Sigmoid colon (tissue), 7 donors: Measurements from ENCODE around the gene PDE7B. TPM values are rescaled to one million over a fixed set of nuclear protein-coding genes. Genes with fewer than 3 reads are reported as not detected.

Experiments
- DNase-seq: peaks from one replicate; pipeline ENCODE4 v3.0.0-alpha.2; 2019
- H3K27ac ChIP-seq, 4 donors: fragments of 200-600 bp; sonication (generic); one replicate each; pipeline ENCODE4 v1.5.1; 2016 to 2019; ENCODE audit warnings: mild to moderate bottlenecking in 1 of 4
- H3K27me3 ChIP-seq, 3 donors: fragments of 200-600 bp; sonication (generic); one replicate each; pipeline ENCODE4 v1.5.1; 2019; ENCODE audit warnings: mild to moderate bottlenecking in 1 of 3
- H3K36me3 ChIP-seq, 4 donors: fragments of 200-600 bp; sonication (generic); one replicate each; pipeline ENCODE4 v1.5.1; 2016 to 2019
- H3K4me1 ChIP-seq, 4 donors: fragments of 200-600 bp; sonication (generic); one replicate each; pipeline ENCODE4 v1.5.1; 2017 to 2019
- H3K4me3 ChIP-seq, 4 donors: fragments of 200-600 bp; sonication (generic); one replicate each; pipeline ENCODE4 v1.5.1; 2017 to 2019; ENCODE audit warnings: mild to moderate bottlenecking in 2 of 4, moderate library complexity in 1 of 4
- H3K9me3 ChIP-seq, 4 donors: fragments of 200-600 bp in 3 of 4; sonication (generic) in 3 of 4; one replicate each; pipeline versions ENCODE4 v1.5.1 to v1.6.1; 2013 to 2019
- EP300 ChIP-seq, 4 donors: sonication (generic); formaldehyde crosslinking; IDR thresholded peaks; one replicate each; pipeline ENCODE4 v1.6.1; 2017; ENCODE audit warnings: antibody characterized with exemption in 4 of 4
- POLR2A ChIP-seq, 2 donors: fragments of 450-650 bp; IDR thresholded peaks; one replicate each; pipeline ENCODE4 v1.6.1; 2016; ENCODE audit warnings: antibody characterized with exemption in 2 of 2, mild to moderate bottlenecking in 2 of 2, moderate library complexity in 2 of 2
- POLR2AphosphoS5 ChIP-seq, 4 donors: sonication (generic); formaldehyde crosslinking; IDR thresholded peaks; one replicate each; pipeline ENCODE4 v1.6.1; 2017; ENCODE audit warnings: antibody characterized with exemption in 4 of 4
- WGBS, 2 donors: extraction: QIAGEN DNeasy Blood & Tissue Kit; methylation state at CpG; one replicate each; pipeline ENCODE4 v1.1.7; 2013; 5-methylcytosine and 5-hydroxymethylcytosine counted together
- intact Hi-C: fragments of 100-400 bp; cut with DNase I; formaldehyde crosslinking; loops from one replicate; pipeline ENCODE4 v1.15.1; 2023
- polyA plus RNA-seq, 3 donors: library from polyadenylated mRNA; stranded (reverse); fragments of 200-250 nt; gene quantifications; one replicate each; pipeline ENCODE4 v1.2.3, GENCODE V29; 2013
- total RNA-seq, 4 donors: library from RNA; depleted of rRNA; stranded (reverse); fragments of >200 nt; gene quantifications; one replicate each; pipeline ENCODE4 v1.1.0, GENCODE V29; 2016
- TF ChIP-seq, protein P1 (sequence below), 4 experiments: fragments of 450-650 bp in 3 of 4; fragments of 200-600 bp in 1 of 4; IDR thresholded peaks; one replicate each; pipeline ENCODE4 v1.5.1; 2016 to 2019; ENCODE audit warnings: antibody characterized with exemption in 4 of 4, mild to moderate bottlenecking in 3 of 4, moderate library complexity in 2 of 4
- donor health status: healthy with polysubstance abuse.
- donor health status: Bipolar disorder and iron deficiency.
- donor health status: healthy.

The PDE7B gene
- total and polyA plus RNA-seq, 7 donors = 1.1 to 10.3 (median 6.3) TPM

DNA sequence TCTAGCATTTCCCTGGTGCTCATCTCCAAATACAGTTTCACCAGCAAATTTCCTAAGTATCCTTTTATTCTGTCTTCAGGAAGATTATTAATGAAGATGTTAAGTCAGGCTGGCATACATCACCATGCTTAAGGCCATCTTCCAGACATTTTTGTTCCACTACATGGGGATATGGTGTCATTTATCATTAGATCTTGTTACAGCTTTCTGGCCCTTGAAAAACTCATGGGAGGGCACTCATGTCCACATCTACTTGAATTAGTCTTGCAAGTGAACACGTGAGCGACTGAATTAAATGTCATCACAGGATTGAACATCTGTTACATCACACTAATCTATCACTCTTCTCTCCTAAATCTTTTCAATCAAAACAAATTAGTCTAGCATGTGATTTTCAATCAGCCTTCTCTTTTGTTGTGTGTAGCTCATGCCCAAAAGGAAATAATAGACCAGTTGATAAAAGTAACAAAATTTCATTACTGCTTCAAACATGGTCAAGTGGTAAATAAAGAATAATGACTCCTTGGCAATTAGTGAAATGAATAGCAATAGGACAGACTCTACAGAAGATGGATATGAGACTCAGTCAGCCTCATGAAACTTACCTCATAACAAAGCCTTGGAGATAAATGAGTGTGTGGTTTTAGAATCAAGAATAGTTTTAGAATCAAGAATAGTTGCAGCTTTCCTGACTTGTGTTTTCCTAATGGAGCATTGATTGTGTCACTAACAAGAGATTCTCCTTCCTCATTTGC, 318.1 kb downstream of the PDE7B start:
- Histone ChIP-seq H3K9me3 (peaks cover 0 to 4% (median 0%) of the 10 kb centered on the region in 4 donors), H3K27ac (no peak overlapping the region), H3K4me1 (no peaks in the 10 kb centered on the region), H3K36me3 (no peaks in the 10 kb centered on the region), H3K4me3 (no peak overlapping the region), H3K27me3 (no peaks in the 10 kb centered on the region)
- WGBS, 2 donors = 94 to 95% methylated on average over 2 of the region's 2 CpGs
- TF ChIP-seq, protein P1, sequence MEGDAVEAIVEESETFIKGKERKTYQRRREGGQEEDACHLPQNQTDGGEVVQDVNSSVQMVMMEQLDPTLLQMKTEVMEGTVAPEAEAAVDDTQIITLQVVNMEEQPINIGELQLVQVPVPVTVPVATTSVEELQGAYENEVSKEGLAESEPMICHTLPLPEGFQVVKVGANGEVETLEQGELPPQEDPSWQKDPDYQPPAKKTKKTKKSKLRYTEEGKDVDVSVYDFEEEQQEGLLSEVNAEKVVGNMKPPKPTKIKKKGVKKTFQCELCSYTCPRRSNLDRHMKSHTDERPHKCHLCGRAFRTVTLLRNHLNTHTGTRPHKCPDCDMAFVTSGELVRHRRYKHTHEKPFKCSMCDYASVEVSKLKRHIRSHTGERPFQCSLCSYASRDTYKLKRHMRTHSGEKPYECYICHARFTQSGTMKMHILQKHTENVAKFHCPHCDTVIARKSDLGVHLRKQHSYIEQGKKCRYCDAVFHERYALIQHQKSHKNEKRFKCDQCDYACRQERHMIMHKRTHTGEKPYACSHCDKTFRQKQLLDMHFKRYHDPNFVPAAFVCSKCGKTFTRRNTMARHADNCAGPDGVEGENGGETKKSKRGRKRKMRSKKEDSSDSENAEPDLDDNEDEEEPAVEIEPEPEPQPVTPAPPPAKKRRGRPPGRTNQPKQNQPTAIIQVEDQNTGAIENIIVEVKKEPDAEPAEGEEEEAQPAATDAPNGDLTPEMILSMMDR (IDR thresholded peaks at IDR 0.05) = no peak
- TF ChIP-seq POLR2AphosphoS5 (IDR thresholded peaks at IDR 0.05) = no peak
- no peak for TF ChIP-seq POLR2A (IDR thresholded peaks at IDR 0.05)
- no peak for TF ChIP-seq EP300 (IDR thresholded peaks at IDR 0.05)
- no peak for DNase-seq
- intact Hi-C loops = no loop called here

DNA sequence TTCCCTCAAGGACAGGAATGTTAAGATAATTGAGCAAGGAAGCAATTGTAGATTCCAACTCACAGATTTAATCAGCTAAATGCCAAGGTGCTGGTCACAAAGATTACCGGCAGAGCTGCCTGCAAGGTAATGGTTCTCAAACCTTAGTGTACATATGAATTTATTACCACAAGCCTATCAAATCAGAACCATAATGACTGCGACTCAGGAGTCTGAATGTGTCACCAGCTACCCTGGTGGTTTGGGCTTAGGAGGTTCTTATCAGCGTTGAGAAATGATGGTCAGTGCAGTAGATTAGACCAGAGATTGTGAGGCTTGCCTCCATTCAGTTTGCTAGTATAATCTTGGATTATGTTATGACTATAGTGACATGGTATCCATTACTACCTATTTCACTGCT, 319.7 kb downstream of the PDE7B start:
- peaks cover 0 to 4% (median 0%) of the 10 kb centered on the region in 4 donors for H3K9me3 ChIP-seq
- no peak overlapping the region for H3K4me3 ChIP-seq
- intact Hi-C loops = no loop called here
- 88 to 92% methylated on average over 3 of the region's 3 CpGs for WGBS, 2 donors
- no peaks in the 10 kb centered on the region for H3K27me3 ChIP-seq
- no peaks in the 10 kb centered on the region for H3K36me3 ChIP-seq
- no peak for TF ChIP-seq POLR2AphosphoS5 (IDR thresholded peaks at IDR 0.05)
- no peak for TF ChIP-seq POLR2A (IDR thresholded peaks at IDR 0.05)
- TF ChIP-seq EP300 (IDR thresholded peaks at IDR 0.05) = no peak
- TF ChIP-seq, protein P1 (IDR thresholded peaks at IDR 0.05) = no peak
- H3K27ac ChIP-seq = no peak overlapping the region
- DNase-seq = no peak
- H3K4me1 ChIP-seq = no peaks in the 10 kb centered on the region

DNA sequence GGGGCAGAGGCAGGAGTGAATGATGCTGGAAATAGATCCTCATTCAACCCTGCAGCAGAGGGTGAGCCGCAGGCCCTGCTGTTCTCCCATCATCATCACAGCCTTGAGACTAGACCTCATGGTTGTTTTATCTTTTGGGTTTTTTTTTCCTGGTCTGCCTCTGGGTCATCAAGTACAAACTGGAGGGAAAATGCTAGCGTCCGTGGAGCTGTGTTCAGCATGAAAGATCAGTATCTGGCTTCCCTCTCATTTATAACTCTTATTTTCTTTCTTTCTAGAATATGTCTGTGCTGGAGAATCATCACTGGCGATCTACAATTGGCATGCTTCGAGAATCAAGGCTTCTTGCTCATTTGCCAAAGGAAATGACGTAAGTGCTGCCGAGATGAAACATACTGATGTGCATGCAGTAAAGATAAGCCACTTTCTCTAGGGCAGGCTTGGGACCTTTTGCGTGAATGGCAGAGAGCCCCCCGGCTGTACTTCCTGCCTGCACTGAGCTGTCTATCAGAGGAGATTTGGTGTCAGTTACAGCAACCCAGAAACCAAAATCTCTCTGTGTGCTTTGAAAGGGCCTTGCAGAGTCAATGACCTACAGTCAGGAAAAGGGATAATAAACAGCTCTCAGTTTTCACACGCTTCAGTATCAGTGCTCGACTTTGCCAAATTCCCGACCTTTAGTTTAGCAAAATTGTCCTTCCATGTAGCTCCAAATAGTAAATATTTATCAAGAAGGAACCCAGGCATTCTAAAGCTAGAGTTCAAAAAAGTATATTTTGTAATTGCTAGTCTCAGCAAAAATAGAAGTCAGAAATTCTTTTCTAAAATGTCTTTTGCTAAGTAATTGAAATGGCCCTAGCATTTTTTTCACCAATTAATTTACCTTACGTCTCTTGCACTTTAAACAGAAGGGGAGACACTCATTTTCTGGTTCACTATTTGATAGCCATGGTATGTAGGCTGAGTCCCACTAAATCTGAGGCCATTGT, 322.3 kb downstream of the PDE7B start:
- TF ChIP-seq POLR2AphosphoS5 (IDR thresholded peaks at IDR 0.05) (no peak), POLR2A (IDR thresholded peaks at IDR 0.05) (no peak), EP300 (IDR thresholded peaks at IDR 0.05) (no peak)
- H3K27me3 ChIP-seq = no peaks in the 10 kb centered on the region
- intact Hi-C loops = no loop called here
- WGBS, 2 donors = 71 to 77% methylated on average over 13 of the region's 13 CpGs
- DNase-seq = no peak
- H3K9me3 ChIP-seq = no peaks in the 10 kb centered on the region
- H3K36me3 ChIP-seq = no peaks in the 10 kb centered on the region
- H3K4me3 ChIP-seq = no peak overlapping the region
- peak overlapping the region in 1 of 4 donors; percentile 1 for H3K27ac ChIP-seq
- no peaks in the 10 kb centered on the region for H3K4me1 ChIP-seq

DNA sequence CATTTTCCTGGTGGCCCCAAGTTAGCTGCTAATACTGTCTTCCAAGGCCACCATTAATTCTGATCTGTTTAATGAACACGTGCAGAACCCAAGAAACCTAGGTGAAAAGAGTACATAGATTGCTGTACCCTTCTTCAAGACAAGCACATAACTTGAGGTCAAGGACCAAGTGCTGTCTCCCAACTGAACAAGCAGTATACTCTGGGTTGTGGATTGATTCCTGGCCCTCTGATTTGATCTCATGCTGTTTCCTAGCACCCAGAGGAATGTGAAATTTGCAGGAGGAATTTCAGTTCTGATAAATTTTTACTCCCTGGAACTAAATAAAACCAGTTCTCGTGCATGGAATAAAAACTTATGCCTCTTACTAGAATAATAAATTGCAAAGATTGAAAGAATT, 323.0 kb downstream of the PDE7B start:
- DNase-seq = no peak
- TF ChIP-seq, protein P1 (IDR thresholded peaks at IDR 0.05) = no peak
- TF ChIP-seq POLR2AphosphoS5 (IDR thresholded peaks at IDR 0.05) (no peak), EP300 (IDR thresholded peaks at IDR 0.05) (no peak), POLR2A (IDR thresholded peaks at IDR 0.05) (no peak)
- WGBS, 2 donors = 76 to 81% methylated on average over 2 of the region's 2 CpGs
- no peaks in the 10 kb centered on the region for H3K9me3 ChIP-seq
- no peaks in the 10 kb centered on the region for H3K36me3 ChIP-seq
- H3K27ac ChIP-seq = peak overlapping the region in 1 of 4 donors; percentile 1
- H3K27me3 ChIP-seq = no peaks in the 10 kb centered on the region
- H3K4me1 ChIP-seq = no peaks in the 10 kb centered on the region
- H3K4me3 ChIP-seq = no peak overlapping the region
- intact Hi-C loops = no loop called here

DNA sequence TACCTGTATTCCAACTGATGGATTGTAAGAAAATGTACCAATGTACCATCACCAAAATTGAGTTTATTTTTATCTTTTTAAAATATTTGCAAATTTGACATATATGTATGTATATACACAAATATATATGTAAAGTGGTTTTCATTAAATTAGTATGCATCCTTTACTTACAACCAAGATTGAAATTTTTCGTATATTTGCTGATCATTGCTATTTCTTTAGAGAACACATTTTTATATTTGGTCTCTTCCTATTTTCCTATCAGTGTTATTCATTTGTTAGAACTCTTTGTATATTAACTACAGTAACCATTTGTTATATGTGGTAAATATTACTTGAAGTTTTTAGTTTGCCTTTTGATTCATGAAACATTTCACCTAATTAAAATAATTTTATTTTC, 324.4 kb downstream of the PDE7B start:
- intact Hi-C loops = no loop called here
- Histone ChIP-seq H3K36me3 (no peaks in the 10 kb centered on the region), H3K4me1 (peaks cover 0 to 6% (median 0%) of the 10 kb centered on the region in 4 donors), H3K4me3 (no peak overlapping the region), H3K27me3 (no peaks in the 10 kb centered on the region), H3K9me3 (no peaks in the 10 kb centered on the region), H3K27ac (no peak overlapping the region)
- WGBS, 2 donors = 88 to 94% methylated on average over 1 of the region's 1 CpG
- DNase-seq = no peak
- no peak for TF ChIP-seq POLR2AphosphoS5 (IDR thresholded peaks at IDR 0.05)
- TF ChIP-seq, protein P1 (IDR thresholded peaks at IDR 0.05) = no peak
- TF ChIP-seq EP300 (IDR thresholded peaks at IDR 0.05) = no peak
- TF ChIP-seq POLR2A (IDR thresholded peaks at IDR 0.05) = no peak
